ENCODE measurements around the gene MGAT5. TPM values are rescaled to one million over a fixed set of nuclear protein-coding genes. Genes with fewer than 3 reads are reported as not detected.

Gene MGAT5
- total RNA-seq, 3 donors from 2014 or later (not counting 1 experiment from before 2014, with no cell fraction given): 39.7 to 58.2 (median 57.0) TPM

DNA sequence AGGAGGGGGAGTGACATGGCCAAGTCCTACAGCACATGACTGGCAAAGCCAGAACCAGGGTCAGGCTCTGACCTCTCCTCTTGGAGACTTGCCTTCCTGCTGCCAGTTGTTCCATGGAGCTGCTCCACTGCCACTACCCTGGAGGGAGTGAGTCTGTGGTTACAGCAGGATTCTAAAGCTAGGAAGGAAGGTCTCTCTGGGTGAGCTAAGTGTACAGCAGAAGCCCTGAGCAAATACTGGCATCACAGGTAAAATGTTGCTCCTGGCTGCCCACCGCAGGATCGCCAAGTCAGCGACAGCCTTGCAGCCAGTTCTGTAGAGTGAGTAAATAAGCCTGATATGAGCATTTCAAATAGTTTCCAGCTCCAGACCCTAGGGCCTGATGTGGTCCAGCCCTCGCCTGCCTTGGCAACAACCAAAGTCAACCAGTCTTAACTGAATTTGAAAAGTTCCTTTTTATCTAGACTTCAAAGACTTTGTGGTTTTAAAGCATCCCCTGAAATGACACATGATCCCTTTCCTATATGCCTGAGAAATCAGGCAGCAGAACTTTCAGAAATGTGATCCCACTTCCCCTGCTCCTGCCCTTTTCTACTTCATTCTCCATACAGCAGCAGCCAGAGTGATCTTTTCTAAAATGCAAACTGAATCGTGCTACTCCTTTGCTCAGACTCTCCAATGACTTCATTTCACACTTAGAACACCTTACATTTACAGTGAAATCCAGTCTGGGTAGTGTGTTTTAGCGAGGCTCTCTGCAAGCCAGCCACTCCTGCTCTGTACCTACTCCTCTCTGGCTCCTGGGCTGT is 114.3 kb downstream of the MGAT5 start:
- H3K27ac ChIP-seq (ENCODE audit: low read length): no peak overlapping the region

DNA sequence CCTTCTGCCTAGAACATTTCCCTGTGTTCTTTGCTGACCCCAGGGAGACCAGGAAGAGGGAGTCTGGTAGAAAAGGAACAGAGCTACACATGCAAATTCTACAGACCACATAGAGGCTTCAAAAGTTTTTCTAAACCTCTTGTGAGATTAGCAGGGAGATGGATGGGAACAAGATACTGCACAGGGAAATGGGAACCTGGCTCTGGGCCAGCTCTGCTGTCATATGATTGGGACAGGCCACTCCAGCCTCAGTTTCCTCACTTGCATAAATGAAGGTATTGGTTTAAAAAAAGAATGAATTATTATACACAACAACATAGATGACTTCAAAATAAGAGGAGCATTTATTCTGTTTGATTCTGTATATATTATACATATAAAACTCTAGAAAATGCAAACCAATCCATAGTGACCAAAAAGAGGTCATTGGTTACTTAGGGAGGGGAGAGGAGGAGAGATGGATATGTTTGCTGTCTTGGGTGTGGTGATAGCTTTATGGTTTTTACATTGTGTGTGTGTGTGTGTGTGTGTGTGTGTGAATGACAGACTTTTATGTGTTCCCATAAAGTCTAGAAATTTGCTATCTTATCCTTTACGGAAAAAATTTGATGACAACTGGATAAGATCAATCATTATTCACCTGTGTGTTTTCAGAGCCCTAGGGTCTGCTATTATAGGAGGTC is 115.5 kb downstream of the MGAT5 start:
- H3K4me1 ChIP-seq (ENCODE audit: control insufficient read depth, insufficient read depth, low read length): peaks cover 5% of the 10 kb centered on the region
- no peak overlapping the region for H3K27ac ChIP-seq (ENCODE audit: low read length)
- H3K9me3 ChIP-seq (ENCODE audit: control insufficient read depth, insufficient read depth, low read length): no peaks in the 10 kb centered on the region
- ATAC-seq: no peak
- H3K36me3 ChIP-seq (ENCODE audit: control insufficient read depth, insufficient read depth, low read length): peaks cover 6% of the 10 kb centered on the region
- H3K36me3 Mint-ChIP-seq: no peaks in the 10 kb centered on the region
- intact Hi-C loops (cut with micrococcal nuclease): no loop called here
- peaks cover 10 to 19% of the 10 kb centered on the region in 2 donors for H3K4me1 Mint-ChIP-seq
- no peak for DNase-seq
- no peaks in the 10 kb centered on the region for H3K27me3 ChIP-seq (ENCODE audit: control insufficient read depth, insufficient read depth, low read length)
- 100% methylated on average over 1 of the region's 1 CpG for WGBS (ENCODE audit: insufficient coverage)
- TF ChIP-seq CTCF (IDR thresholded peaks at IDR 0.05): no peak
- no peaks in the 10 kb centered on the region for H3K9me3 Mint-ChIP-seq
- H3K4me3 Mint-ChIP-seq: no peak overlapping the region
- no peak overlapping the region for H3K4me3 ChIP-seq (ENCODE audit: low read length)
- H3K27me3 Mint-ChIP-seq (ENCODE audit: low read depth in 2 of 2): no peaks in the 10 kb centered on the region
- no peak overlapping the region for H3K27ac Mint-ChIP-seq

More for the DNA sequence above, 114.3 kb downstream of the MGAT5 start:
- ATAC-seq (no peak), DNase-seq (peak in 1 of 2 donors; percentile 11)
- peaks cover 6% of the 10 kb centered on the region for H3K36me3 ChIP-seq (ENCODE audit: control insufficient read depth, insufficient read depth, low read length)
- H3K4me1 ChIP-seq (ENCODE audit: control insufficient read depth, insufficient read depth, low read length): peaks cover 5% of the 10 kb centered on the region
- H3K27me3 ChIP-seq (ENCODE audit: control insufficient read depth, insufficient read depth, low read length): no peaks in the 10 kb centered on the region
- Mint-ChIP-seq H3K9me3 (no peaks in the 10 kb centered on the region), H3K27ac (no peak overlapping the region), H3K27me3 (ENCODE audit: low read depth in 2 of 2) (no peaks in the 10 kb centered on the region), H3K36me3 (no peaks in the 10 kb centered on the region), H3K4me3 (no peak overlapping the region), H3K4me1 (peaks cover 10 to 17% of the 10 kb centered on the region in 2 donors)
- H3K4me3 ChIP-seq (ENCODE audit: low read length): no peak overlapping the region
- no peaks in the 10 kb centered on the region for H3K9me3 ChIP-seq (ENCODE audit: control insufficient read depth, insufficient read depth, low read length)
- 73% methylated on average over 6 of the region's 6 CpGs for WGBS (ENCODE audit: insufficient coverage)
- intact Hi-C loops (cut with micrococcal nuclease): no loop called here
- TF ChIP-seq CTCF (IDR thresholded peaks at IDR 0.05): no peak

- Histone ChIP-seq H3K9me3 (ENCODE audit: control insufficient read depth, insufficient read depth, low read length) (no peaks in the 10 kb centered on the region), H3K27me3 (ENCODE audit: control insufficient read depth, insufficient read depth, low read length) (no peaks in the 10 kb centered on the region), H3K36me3 (ENCODE audit: control insufficient read depth, insufficient read depth, low read length) (peaks cover 6% of the 10 kb centered on the region), H3K4me3 (ENCODE audit: low read length) (no peak overlapping the region), H3K27ac (ENCODE audit: low read length) (no peak overlapping the region), H3K4me1 (ENCODE audit: control insufficient read depth, insufficient read depth, low read length) (peaks cover 5% of the 10 kb centered on the region)
- Mint-ChIP-seq H3K27me3 (ENCODE audit: low read depth in 2 of 2) (no peaks in the 10 kb centered on the region), H3K36me3 (no peaks in the 10 kb centered on the region), H3K4me1 (peaks cover 10 to 19% of the 10 kb centered on the region in 2 donors), H3K27ac (no peak overlapping the region), H3K4me3 (no peak overlapping the region), H3K9me3 (no peaks in the 10 kb centered on the region)
- no peak for DNase-seq
- TF ChIP-seq CTCF (IDR thresholded peaks at IDR 0.05): no peak
- WGBS (ENCODE audit: insufficient coverage): 96% methylated on average over 10 of the region's 10 CpGs
- intact Hi-C loops (cut with micrococcal nuclease): no loop called here
- ATAC-seq: no peak
Observed at GRCh38 chr2:134370655-134371445, 117.0 kb downstream of the MGAT5 start.
